IMR-90 (cell line): ENCODE measurements around the gene PFN1. TPM values are rescaled to one million over a fixed set of nuclear protein-coding genes. Genes with fewer than 3 reads are reported as not detected.

Experiments
- ATAC-seq: fragments of 200-7000 bp; cut with Tn5 transposase; 2 replicates; pipeline ENCODE4 v1.9.1; 2020; ENCODE audit warnings: low read depth, mild to moderate bottlenecking, moderate library complexity
- BruUV-seq: library from RNA; stranded (reverse); fragments of 400-500 nt; replicated peaks from 2 replicates; lab custom pipeline; 2021; lab: Mats Ljungman, UMichigan
- CTCF ChIA-PET: fragments of 300-600 bp; formaldehyde crosslinking; extraction: SDS; loops from one replicate; lab custom pipeline; 2021; ENCODE audit warnings: antibody characterized with exemption; lab: Yijun Ruan, JAX
- POLR2A ChIA-PET: fragments of 300-600 bp; sonication (Branson Sonifier 250); formaldehyde crosslinking; loops from one replicate; lab custom pipeline; 2022; ENCODE audit warnings: antibody characterized with exemption; ENCODE audit not compliant: unreplicated experiment; lab: Charles Lee
- DNase-seq: peaks from one replicate; pipeline ENCODE4 v3.0.0; 2013
- H2AFZ ChIP-seq: replicated peaks from 2 replicates; pipeline ENCODE3; 2013; ENCODE audit warnings: low read length, mild to moderate bottlenecking; ENCODE audit not compliant: poor library complexity
- H2AK5ac ChIP-seq: 2 replicates; pipeline ENCODE4 v1.6.1; 2013; ENCODE audit warnings: low read depth, low read length, inconsistent platforms
- H2AK9ac ChIP-seq: replicated peaks from 2 replicates; pipeline ENCODE3; 2013; ENCODE audit warnings: mild to moderate bottlenecking, low read depth, low read length, moderate library complexity; ENCODE audit not compliant: poor library complexity
- H2BK120ac ChIP-seq: 2 replicates; pipeline ENCODE4 v1.6.1; 2013; ENCODE audit warnings: low read depth, low read length, inconsistent platforms
- H2BK15ac ChIP-seq: 3 replicates; pipeline ENCODE4 v1.6.1; 2013; ENCODE audit warnings: low read depth, low read length, inconsistent platforms
- H2BK20ac ChIP-seq: 2 replicates; pipeline ENCODE4 v1.6.1; 2013; ENCODE audit warnings: low read depth, mild to moderate bottlenecking, inconsistent platforms, low read length, moderate library complexity
- H2BK5ac ChIP-seq: 2 replicates; pipeline ENCODE4 v1.6.1; 2013; ENCODE audit warnings: mild to moderate bottlenecking, low read depth, low read length, inconsistent platforms; ENCODE audit not compliant: poor library complexity, severe bottlenecking
- H3K14ac ChIP-seq: replicated peaks from 2 replicates; pipeline ENCODE4 v1.6.1; 2013; ENCODE audit warnings: low read depth, low read length, inconsistent platforms
- H3K18ac ChIP-seq: 2 replicates; pipeline ENCODE4 v1.6.1; 2013; ENCODE audit warnings: low read depth, low read length, control low read depth
- H3K23ac ChIP-seq: 2 replicates; pipeline ENCODE4 v1.6.1; 2013; ENCODE audit warnings: low read depth, low read length, inconsistent platforms
- H3K27ac ChIP-seq: 2 replicates; pipeline ENCODE4 v1.5.1; 2013; ENCODE audit warnings: mild to moderate bottlenecking, control low read depth, low read length; ENCODE audit not compliant: insufficient read depth
- H3K27me3 ChIP-seq: 2 replicates; pipeline ENCODE4 v1.6.1; 2013; ENCODE audit warnings: low read length; ENCODE audit not compliant: control insufficient read depth, insufficient read depth
- H3K36me3 ChIP-seq: 2 replicates; pipeline ENCODE4 v1.6.1; 2013; ENCODE audit warnings: low read length, mixed read lengths; ENCODE audit not compliant: control insufficient read depth, insufficient read depth
- H3K4ac ChIP-seq: 2 replicates; pipeline ENCODE4 v1.6.1; 2013; ENCODE audit warnings: low read depth, low read length, inconsistent platforms
- H3K4me1 ChIP-seq: 2 replicates; pipeline ENCODE4 v1.6.1; 2013; ENCODE audit warnings: low read length, mixed read lengths; ENCODE audit not compliant: control insufficient read depth, insufficient read depth
- H3K4me2 ChIP-seq: 2 replicates; pipeline ENCODE4 v1.6.1; 2013; ENCODE audit warnings: low read depth, mild to moderate bottlenecking, control low read depth, low read length, moderate library complexity
- H3K4me3 ChIP-seq: 2 replicates; pipeline ENCODE4 v1.5.1; 2013; ENCODE audit warnings: low read depth, mild to moderate bottlenecking, control low read depth, low read length, moderate library complexity; ENCODE audit not compliant: insufficient read depth
- H3K56ac ChIP-seq: 2 replicates; pipeline ENCODE4 v1.6.1; 2013; ENCODE audit warnings: low read length, inconsistent platforms; ENCODE audit not compliant: insufficient read depth; ENCODE audit errors: extremely low read depth
- H3K79me1 ChIP-seq, 2 experiments: 2 replicates each; pipeline ENCODE4 v1.6.1; 2013; ENCODE audit warnings: low read length in 2 of 2, inconsistent platforms in 1 of 2, low read depth in 1 of 2
- H3K9ac ChIP-seq: 2 replicates; pipeline ENCODE4 v1.6.1; 2013; ENCODE audit warnings: low read depth, low read length, control low read depth
- H3K9me1 ChIP-seq: 2 replicates; pipeline ENCODE4 v1.6.1; 2013; ENCODE audit warnings: low read length, inconsistent platforms; ENCODE audit not compliant: insufficient read depth
- H3K9me3 ChIP-seq: 2 replicates; pipeline ENCODE4 v1.6.1; 2013; ENCODE audit warnings: low read length; ENCODE audit not compliant: control insufficient read depth, insufficient read depth
- H4K20me1 ChIP-seq: 2 replicates; pipeline ENCODE4 v1.6.1; 2013; ENCODE audit warnings: low read length, inconsistent platforms; ENCODE audit not compliant: insufficient read depth
- H4K5ac ChIP-seq: 2 replicates; pipeline ENCODE4 v1.6.1; 2013; ENCODE audit warnings: mild to moderate bottlenecking, low read depth, low read length, control low read depth
- H4K8ac ChIP-seq, 2 experiments: 2 replicates each; pipeline ENCODE4 v1.6.1; 2013; ENCODE audit warnings: low read depth in 2 of 2, low read length in 2 of 2, control low read depth in 1 of 2, inconsistent platforms in 1 of 2
- H4K91ac ChIP-seq: 2 replicates; pipeline ENCODE4 v1.6.1; 2013; ENCODE audit warnings: low read depth, low read length, inconsistent platforms; ENCODE audit not compliant: insufficient read depth
- BHLHE40 ChIP-seq: fragments of 150-350 bp; IDR thresholded peaks from 2 replicates; pipeline ENCODE4 v1.6.1; 2016; ENCODE audit warnings: mild to moderate bottlenecking, low read depth, low read length
- CEBPB ChIP-seq: IDR thresholded peaks from 2 replicates; pipeline ENCODE4 v1.6.1; 2012; ENCODE audit warnings: low read depth, low read length, improper control_type of control experiment
- CHD1 ChIP-seq: IDR thresholded peaks from 2 replicates; pipeline ENCODE4 v1.6.1; 2012; ENCODE audit warnings: low read depth, low read length, improper control_type of control experiment
- CTCF ChIP-seq: conservative IDR thresholded peaks from 2 replicates; pipeline ENCODE4 v1.5.1; 2012; ENCODE audit warnings: mild to moderate bottlenecking, low read depth, low read length, improper control_type of control experiment
- ELK1 ChIP-seq: fragments of 150-350 bp; IDR thresholded peaks from 2 replicates; pipeline ENCODE4 v1.6.1; 2016; ENCODE audit warnings: low read depth, mild to moderate bottlenecking, low read length, moderate library complexity, borderline replicate concordance
- FOS ChIP-seq: fragments of 150-350 bp; IDR thresholded peaks from 2 replicates; pipeline ENCODE4 v1.6.1; 2016; ENCODE audit warnings: low read depth, low read length
- MAZ ChIP-seq: IDR thresholded peaks from 2 replicates; pipeline ENCODE4 v1.6.1; 2012; ENCODE audit warnings: low read depth, mild to moderate bottlenecking, low read length, improper control_type of control experiment, moderate library complexity, borderline replicate concordance
- NFE2L2 ChIP-seq: fragments of 150-350 bp; IDR thresholded peaks from 2 replicates; pipeline ENCODE4 v1.6.1; 2016; ENCODE audit warnings: low read depth, mild to moderate bottlenecking, low read length
- POLR2A ChIP-seq: IDR thresholded peaks from 2 replicates; pipeline ENCODE4 v1.6.1; 2012; ENCODE audit warnings: mild to moderate bottlenecking, low read depth, low read length
- RAD21 ChIP-seq: IDR thresholded peaks from 2 replicates; pipeline ENCODE4 v1.6.1; 2012; ENCODE audit warnings: low read length, improper control_type of control experiment
- RCOR1 ChIP-seq: IDR thresholded peaks from 2 replicates; pipeline ENCODE4 v1.6.1; 2012; ENCODE audit warnings: mild to moderate bottlenecking, low read length, improper control_type of control experiment; ENCODE audit not compliant: insufficient replicate concordance
- RFX5 ChIP-seq: IDR thresholded peaks from 2 replicates; pipeline ENCODE4 v1.8.0; 2012; ENCODE audit warnings: low read depth, mild to moderate bottlenecking, low read length, moderate library complexity
- SMC3 ChIP-seq: fragments of 150-350 bp; IDR thresholded peaks from 2 replicates; pipeline ENCODE4 v1.6.1; 2016; ENCODE audit warnings: low read depth, mild to moderate bottlenecking, antibody characterized with exemption, low read length, moderate library complexity
- WGBS, 2 experiments: methylation state at CpG; one replicate each; pipeline versions ENCODE4 v1.1.5 to v1.1.7; 2013; ENCODE audit warnings: missing lambda C conversion rate in 2 of 2; ENCODE audit not compliant: insufficient read length in 1 of 2; ENCODE audit errors: extremely low coverage in 2 of 2; 5-methylcytosine and 5-hydroxymethylcytosine counted together
- dilution Hi-C: fragments of 300-500 bp; cut with HindIII; formaldehyde crosslinking; loops from one replicate; pipeline ENCODE4 v1.14.3; 2018; ENCODE audit warnings: low sequenced_read_pairs; ENCODE audit not compliant: unreplicated experiment
- in situ Hi-C: fragments of 300-500 bp; cut with MboI; formaldehyde crosslinking; loops from 3 replicates; pipeline ENCODE4 v1.14.3; 2019; ENCODE audit warnings: low sequenced_read_pairs, inconsistent platforms, mixed read lengths
- intact Hi-C: fragments of 100-400 bp; cut with micrococcal nuclease; formaldehyde crosslinking; loops from 2 replicates; pipeline ENCODE4 v1.10.0; 2022
- polyA plus RNA-seq, 3 experiments: library from polyadenylated mRNA; depleted of rRNA; stranded (reverse); fragments of >200 nt; gene quantifications; 2 replicates each; pipeline ENCODE4 v1.2.3, GENCODE V29; 2012; ENCODE audit warnings: low replicate concordance in 1 of 3
- total RNA-seq: library from RNA; depleted of rRNA; stranded (reverse); fragments of >200 nt; gene quantifications from 2 replicates; pipeline ENCODE4 v1.2.3, GENCODE V29; 2012

Gene PFN1
- total and polyA plus RNA-seq, 2 of the 4 experiments (the other 2 are of a cell fraction), result 348 to 1,671 TPM

GRCh38 chr17:4901648-4902344, 46.5 kb downstream of the PFN1 start:
- no peaks in the 10 kb centered on the region for H3K4me1 ChIP-seq
- H3K56ac ChIP-seq, result no peak overlapping the region
- no peak overlapping the region for H3K4me2 ChIP-seq
- H3K36me3 ChIP-seq, result peaks cover 9% of the 10 kb centered on the region
- no peak overlapping the region for H3K18ac ChIP-seq
- ATAC-seq (no peak), DNase-seq (no peak)
- no peak overlapping the region for H2BK120ac ChIP-seq
- H3K79me1 ChIP-seq, result no peaks in the 10 kb centered on the region
- no peak overlapping the region for H4K91ac ChIP-seq
- TF ChIP-seq FOS (no peak), CTCF (no peak), POLR2A (no peak), ELK1 (no peak), SMC3 (no peak), MAZ (no peak), CHD1 (no peak), NFE2L2 (no peak), CEBPB (no peak), RAD21 (no peak), BHLHE40 (no peak), RFX5 (no peak), RCOR1 (no peak)
- no peak overlapping the region for H3K14ac ChIP-seq
- no peaks in the 10 kb centered on the region; the same call in 1 of the 2 replicates for H4K20me1 ChIP-seq
- H3K9ac ChIP-seq, result no peak overlapping the region
- no peak overlapping the region for H2BK5ac ChIP-seq
- no peak overlapping the region for H2AK9ac ChIP-seq
- H3K23ac ChIP-seq, result no peak overlapping the region
- intact Hi-C loops, result no loop called here
- no peak overlapping the region for H2AK5ac ChIP-seq
- no peak overlapping the region for H3K4me3 ChIP-seq
- dilution Hi-C loops, result no loop called here
- H3K9me3 ChIP-seq, result no peaks in the 10 kb centered on the region; the same call in 1 of the 2 replicates
- no peak overlapping the region for H3K4ac ChIP-seq
- H3K27ac ChIP-seq, result no peak overlapping the region
- H4K8ac ChIP-seq, result no peak overlapping the region
- no peak overlapping the region for H2BK20ac ChIP-seq
- BruUV-seq, result no TSS peak
- no peak overlapping the region for H4K5ac ChIP-seq
- 54% methylated on average over 39 of the region's 48 CpGs; no CpG with 5 or more reads in 1 of the 2 experiments for WGBS, 2 experiments
- H3K27me3 ChIP-seq, result peaks cover 2% of the 10 kb centered on the region; the same call in 1 of the 2 replicates
- H3K9me1 ChIP-seq, result peaks cover 4% of the 10 kb centered on the region; the same call in 1 of the 2 replicates
- H2AFZ ChIP-seq, result peak overlapping the region; percentile 10
- no peak overlapping the region for H2BK15ac ChIP-seq
- in situ Hi-C loops, result no loop called here
- POLR2A ChIA-PET, result no interaction called here
- CTCF ChIA-PET, result no interaction called here
